Esophagus muscularis mucosa (tissue), 4 donors: ENCODE results near the gene RBP2. TPM values are rescaled to one million over a fixed set of nuclear protein-coding genes. Genes with fewer than 3 reads are reported as not detected.
"Not testable (repeated sequence)": the region's sequence is repeated elsewhere in the genome, so short reads cannot be mapped to it uniquely, and the experiment has no call there.

Experiments used
- DNase-seq: peaks from one replicate; pipeline ENCODE4 v3.0.0-alpha.2; 2017; ENCODE audit errors: extremely low spot score
- H3K27ac ChIP-seq, 4 donors: fragments of 200-600 bp; sonication (generic); replicated peaks in 1 of 4; 1 replicate in 3 of 4; 2 replicates in 1 of 4; pipeline ENCODE4 v1.5.1; 2016 to 2019; ENCODE audit warnings: mild to moderate bottlenecking in 1 of 4
- H3K27me3 ChIP-seq, 4 donors: fragments of 200-600 bp; sonication (generic); one replicate each; pipeline versions ENCODE4 v1.5.1 to v1.6.0; 2016 to 2019
- H3K36me3 ChIP-seq, 4 donors: fragments of 200-600 bp; sonication (generic); one replicate each; pipeline ENCODE4 v1.5.1; 2016 to 2019
- H3K4me1 ChIP-seq, 4 donors: fragments of 200-600 bp; sonication (generic); one replicate each; pipeline ENCODE4 v1.5.1; 2016 to 2019
- H3K4me3 ChIP-seq, 4 donors: fragments of 200-600 bp; sonication (generic); 1 replicate in 2 of 4; 2 replicates in 2 of 4; pipeline ENCODE4 v1.5.1; 2016 to 2019; ENCODE audit warnings: mild to moderate bottlenecking in 4 of 4, moderate library complexity in 1 of 4
- H3K9me3 ChIP-seq, 4 donors: fragments of 200-600 bp; sonication (generic); 1 replicate in 3 of 4; 2 replicates in 1 of 4; pipeline ENCODE4 v1.5.1; 2016 to 2019
- EP300 ChIP-seq: sonication (generic); formaldehyde crosslinking; IDR thresholded peaks from one replicate; pipeline ENCODE4 v1.6.1; 2017; ENCODE audit warnings: antibody characterized with exemption
- POLR2AphosphoS5 ChIP-seq, 2 donors: sonication (generic); formaldehyde crosslinking; IDR thresholded peaks; one replicate each; pipeline ENCODE4 v1.6.1; 2017; ENCODE audit warnings: antibody characterized with exemption in 2 of 2
- WGBS: methylation state at CpG from one replicate; pipeline ENCODE4 v1.1.5; 2018; 5-methylcytosine and 5-hydroxymethylcytosine counted together
- intact Hi-C: fragments of 100-400 bp; cut with DNase I; formaldehyde crosslinking; loops from one replicate; pipeline ENCODE4 v1.15.1; 2023
- total RNA-seq, 4 donors: library from RNA; depleted of rRNA; stranded (reverse); fragments of >200 nt; gene quantifications; one replicate each; pipeline versions ENCODE4 v1.1.0 to v1.2.1, GENCODE V29; 2016
- TF ChIP-seq, protein P1 (sequence below), 3 experiments: fragments of 200-600 bp in 2 of 3; fragments of 450-650 bp in 1 of 3; sonication (generic) in 2 of 3; IDR thresholded peaks; one replicate each; pipeline ENCODE4 v1.5.1; 2017 to 2019; ENCODE audit warnings: antibody characterized with exemption in 3 of 3, mild to moderate bottlenecking in 2 of 3, moderate library complexity in 1 of 3

Gene RBP2
- total RNA-seq, 4 donors from 2014 or later, result not detected

DNA sequence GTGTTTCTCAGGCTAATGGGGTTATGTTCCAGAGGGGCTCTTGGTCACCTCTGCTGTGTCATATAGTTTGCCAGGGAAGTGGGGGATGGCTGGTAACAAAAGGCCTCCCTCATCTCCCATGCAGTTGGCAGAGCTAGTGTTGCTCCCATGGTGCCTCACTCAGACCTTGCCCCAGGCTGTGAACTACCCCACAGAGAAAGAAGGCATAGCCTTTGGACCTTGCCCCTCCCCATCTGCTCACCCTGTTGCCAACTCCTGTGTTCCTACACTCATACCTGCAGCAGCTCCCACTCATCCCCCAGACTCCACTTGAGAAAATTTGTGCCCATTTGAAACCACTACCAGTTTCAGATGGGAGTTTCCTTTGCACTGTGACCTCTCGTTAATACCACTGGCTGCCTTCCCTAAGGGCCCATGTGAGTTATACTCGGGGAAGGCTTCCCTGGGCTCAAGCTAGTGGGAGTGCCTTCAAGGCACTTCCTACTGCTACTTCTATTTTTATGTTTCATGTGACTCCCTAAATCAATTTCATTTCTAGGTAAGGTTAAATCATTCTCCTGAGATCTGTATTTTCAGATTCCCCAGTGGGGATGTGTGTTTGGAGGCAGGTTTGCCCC lies 61.6 kb downstream of the RBP2 start:
- H3K27me3 ChIP-seq, result no peaks in the 10 kb centered on the region
- no peaks in the 10 kb centered on the region for H3K4me1 ChIP-seq
- H3K4me3 ChIP-seq, result no peak overlapping the region
- no peak overlapping the region for H3K27ac ChIP-seq
- peaks cover 0 to 45% (median 37%) of the 10 kb centered on the region in 4 donors for H3K9me3 ChIP-seq
- no peaks in the 10 kb centered on the region for H3K36me3 ChIP-seq
- TF ChIP-seq POLR2AphosphoS5 (IDR thresholded peaks at IDR 0.05) (no peak), EP300 (no peak)
- TF ChIP-seq, protein P1, sequence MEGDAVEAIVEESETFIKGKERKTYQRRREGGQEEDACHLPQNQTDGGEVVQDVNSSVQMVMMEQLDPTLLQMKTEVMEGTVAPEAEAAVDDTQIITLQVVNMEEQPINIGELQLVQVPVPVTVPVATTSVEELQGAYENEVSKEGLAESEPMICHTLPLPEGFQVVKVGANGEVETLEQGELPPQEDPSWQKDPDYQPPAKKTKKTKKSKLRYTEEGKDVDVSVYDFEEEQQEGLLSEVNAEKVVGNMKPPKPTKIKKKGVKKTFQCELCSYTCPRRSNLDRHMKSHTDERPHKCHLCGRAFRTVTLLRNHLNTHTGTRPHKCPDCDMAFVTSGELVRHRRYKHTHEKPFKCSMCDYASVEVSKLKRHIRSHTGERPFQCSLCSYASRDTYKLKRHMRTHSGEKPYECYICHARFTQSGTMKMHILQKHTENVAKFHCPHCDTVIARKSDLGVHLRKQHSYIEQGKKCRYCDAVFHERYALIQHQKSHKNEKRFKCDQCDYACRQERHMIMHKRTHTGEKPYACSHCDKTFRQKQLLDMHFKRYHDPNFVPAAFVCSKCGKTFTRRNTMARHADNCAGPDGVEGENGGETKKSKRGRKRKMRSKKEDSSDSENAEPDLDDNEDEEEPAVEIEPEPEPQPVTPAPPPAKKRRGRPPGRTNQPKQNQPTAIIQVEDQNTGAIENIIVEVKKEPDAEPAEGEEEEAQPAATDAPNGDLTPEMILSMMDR (IDR thresholded peaks at IDR 0.05), result no peak
- no peak for DNase-seq
- intact Hi-C loops, result no loop called here
- WGBS, result 87% methylated on average over 2 of the region's 2 CpGs

GRCh38 chr3:139412891-139413290 lies 63.4 kb downstream of the RBP2 start:
- H3K27ac ChIP-seq, H3K27me3 ChIP-seq, DNase-seq, H3K4me3 ChIP-seq, intact Hi-C loops, H3K36me3 ChIP-seq, H3K4me1 ChIP-seq: not testable (repeated sequence)
- H3K9me3 ChIP-seq, result peaks cover 0 to 55% (median 37%) of the 10 kb centered on the region in 4 donors

Other genes starting within 250 kb of the RBP2 start
- gene MRPS22, start 132.5 kb downstream of the RBP2 start, total RNA-seq, result 10 to 100 TPM; 37.0 to 50.9 (median 45.8) TPM
- gene COPB2, start 86.9 kb downstream of the RBP2 start, total RNA-seq, result 10 to 100 TPM; 73.6 to 78.7 (median 76.3) TPM
- gene RBP1, start 63.2 kb upstream of the RBP2 start, total RNA-seq, result 10 to 100 TPM; 12.8 to 16.1 (median 15.7) TPM
- gene NMNAT3, start 201.5 kb upstream of the RBP2 start, total RNA-seq, result 10 to 100 TPM; 10.7 to 15.6 (median 11.4) TPM